Breast epithelium (tissue), 4 donors: ENCODE measurements around the gene ZMYND11. TPM values are rescaled to one million over a fixed set of nuclear protein-coding genes. Genes with fewer than 3 reads are reported as not detected.

Experiments used
- DNase-seq, 2 donors: peaks; one replicate each; pipeline ENCODE4 v3.0.0-alpha.2; 2019; ENCODE audit warnings: low spot score in 2 of 2
- H3K27ac ChIP-seq, 2 donors: fragments of 200-600 bp; sonication (generic) in 1 of 2; one replicate each; pipeline ENCODE4 v1.5.1; 2016 to 2019; ENCODE audit warnings: mild to moderate bottlenecking in 1 of 2
- H3K27me3 ChIP-seq, 2 donors: fragments of 200-600 bp; sonication (generic) in 1 of 2; one replicate each; pipeline versions ENCODE4 v1.5.1 to v1.6.0; 2017 to 2019; ENCODE audit warnings: control low read depth in 1 of 2, mild to moderate bottlenecking in 1 of 2
- H3K36me3 ChIP-seq: fragments of 200-600 bp; one replicate; pipeline ENCODE4 v1.5.1; 2019
- H3K4me1 ChIP-seq, 2 donors: fragments of 200-600 bp; sonication (generic); one replicate each; pipeline ENCODE4 v1.5.1; 2016 to 2019; ENCODE audit warnings: control low read depth in 1 of 2
- H3K4me3 ChIP-seq, 3 donors: fragments of 200-600 bp; sonication (generic); 1 replicate in 2 of 3; 2 replicates in 1 of 3; pipeline ENCODE4 v1.5.1; 2016 to 2019; ENCODE audit warnings: mild to moderate bottlenecking in 3 of 3, moderate library complexity in 2 of 3
- H3K9me3 ChIP-seq, 2 donors: fragments of 200-600 bp; sonication (generic) in 1 of 2; one replicate each; pipeline ENCODE4 v1.5.1; 2016 to 2019; ENCODE audit warnings: control low read depth in 1 of 2
- CTCF ChIP-seq, 3 donors: fragments of 450-650 bp; IDR thresholded peaks; one replicate each; pipeline ENCODE4 v1.5.1; 2016 to 2017; ENCODE audit warnings: antibody characterized with exemption in 3 of 3, mild to moderate bottlenecking in 3 of 3, moderate library complexity in 3 of 3
- POLR2A ChIP-seq: fragments of 450-650 bp; IDR thresholded peaks from one replicate; pipeline ENCODE4 v1.6.1; 2016; ENCODE audit warnings: antibody characterized with exemption, mild to moderate bottlenecking, moderate library complexity
- POLR2AphosphoS5 ChIP-seq, 3 donors: sonication (generic); formaldehyde crosslinking; IDR thresholded peaks; one replicate each; pipeline ENCODE4 v1.6.1; 2017; ENCODE audit warnings: antibody characterized with exemption in 3 of 3
- intact Hi-C: fragments of 100-400 bp; cut with DNase I; formaldehyde crosslinking; loops from one replicate; pipeline ENCODE4 v1.15.1; 2023; ENCODE audit warnings: low total_unique reads
- total RNA-seq, 3 donors: library from RNA; depleted of rRNA; stranded (reverse); fragments of >200 nt; gene quantifications; one replicate each; pipeline ENCODE4 v1.1.0, GENCODE V29; 2016

The ZMYND11 gene
- total RNA-seq, 3 donors from 2014 or later, result 73.7 to 96.2 (median 83.7) TPM

GRCh38 chr10:285216-285615 lies 150.0 kb downstream of the ZMYND11 start:
- TF ChIP-seq POLR2A (no peak), POLR2AphosphoS5 (IDR thresholded peaks at IDR 0.05) (no peak), CTCF (IDR thresholded peaks at IDR 0.05) (no peak)
- intact Hi-C loops, result no loop called here
- H3K27me3 ChIP-seq, result no peaks in the 10 kb centered on the region
- no peak overlapping the region for H3K27ac ChIP-seq
- peaks cover 4% of the 10 kb centered on the region for H3K36me3 ChIP-seq
- H3K4me3 ChIP-seq, result no peak overlapping the region
- no peaks in the 10 kb centered on the region for H3K4me1 ChIP-seq
- no peak for DNase-seq
- H3K9me3 ChIP-seq, result no peaks in the 10 kb centered on the region

- H3K4me3 ChIP-seq, result no peak overlapping the region
- H3K27ac ChIP-seq, result no peak overlapping the region
- no peak for DNase-seq
- intact Hi-C loops, result no loop called here
- H3K4me1 ChIP-seq, result no peaks in the 10 kb centered on the region
- H3K9me3 ChIP-seq, result no peaks in the 10 kb centered on the region
- H3K36me3 ChIP-seq, result peaks cover 4% of the 10 kb centered on the region
- TF ChIP-seq POLR2A (no peak), POLR2AphosphoS5 (IDR thresholded peaks at IDR 0.05) (no peak), CTCF (IDR thresholded peaks at IDR 0.05) (no peak)
- no peaks in the 10 kb centered on the region for H3K27me3 ChIP-seq
These were observed 151.9 kb downstream of the ZMYND11 start for GRCh38 chr10:287026-287709.

- Histone ChIP-seq H3K4me1 (no peaks in the 10 kb centered on the region), H3K27ac (no peak overlapping the region), H3K27me3 (no peaks in the 10 kb centered on the region), H3K9me3 (no peaks in the 10 kb centered on the region), H3K36me3 (peaks cover 4% of the 10 kb centered on the region), H3K4me3 (no peak overlapping the region)
- intact Hi-C loops, result no loop called here
- no peak for DNase-seq
- TF ChIP-seq CTCF (IDR thresholded peaks at IDR 0.05) (no peak), POLR2A (no peak), POLR2AphosphoS5 (IDR thresholded peaks at IDR 0.05) (no peak)
These were observed 152.6 kb downstream of the ZMYND11 start for GRCh38 chr10:287814-288213.

- Histone ChIP-seq H3K4me3 (no peak overlapping the region), H3K27ac (no peak overlapping the region), H3K36me3 (peaks cover 4% of the 10 kb centered on the region), H3K27me3 (no peaks in the 10 kb centered on the region), H3K4me1 (no peaks in the 10 kb centered on the region), H3K9me3 (no peaks in the 10 kb centered on the region)
- TF ChIP-seq CTCF (IDR thresholded peaks at IDR 0.05), result no peak
- no peak for TF ChIP-seq POLR2AphosphoS5 (IDR thresholded peaks at IDR 0.05)
- TF ChIP-seq POLR2A, result no peak
- no peak for DNase-seq
- intact Hi-C loops, result no loop called here
These were observed 153.3 kb downstream of the ZMYND11 start for GRCh38 chr10:288316-289200.

- Histone ChIP-seq H3K27ac (no peak overlapping the region), H3K27me3 (no peaks in the 10 kb centered on the region), H3K36me3 (no peaks in the 10 kb centered on the region), H3K4me3 (no peak overlapping the region), H3K4me1 (no peaks in the 10 kb centered on the region), H3K9me3 (no peaks in the 10 kb centered on the region)
- no peak for DNase-seq
- intact Hi-C loops, result no loop called here
- TF ChIP-seq POLR2A (no peak), POLR2AphosphoS5 (IDR thresholded peaks at IDR 0.05) (no peak), CTCF (IDR thresholded peaks at IDR 0.05) (no peak)
These were observed 154.3 kb downstream of the ZMYND11 start for GRCh38 chr10:289581-289980.
